KG1 (cell line): ENCODE data around the gene CEP164.

Source experiments
- DNase-seq: peaks from one replicate; lab custom pipeline; 2025; lab: John Stamatoyannopoulos, UW

Gene CEP164

DNA sequence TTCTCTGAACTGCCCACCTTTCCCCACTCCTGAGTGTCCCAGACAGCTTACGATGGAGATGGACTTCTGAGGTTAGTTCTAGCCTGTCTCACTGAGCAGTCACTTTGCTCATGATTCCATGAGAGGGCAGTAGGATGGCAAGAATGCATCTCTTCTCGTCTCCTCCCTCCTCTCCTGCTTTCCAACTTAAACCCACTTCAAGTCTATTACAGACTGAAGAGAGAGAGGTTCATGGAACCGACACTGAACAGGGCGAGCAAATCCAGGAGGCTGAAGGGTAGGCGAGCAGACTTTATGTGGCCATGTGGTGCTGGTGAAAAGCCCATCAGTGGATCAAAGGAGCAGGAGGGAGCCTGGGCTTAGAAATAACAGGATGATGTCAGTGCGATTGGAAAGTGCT is 38.6 kb downstream of the CEP164 start:
- no peak for DNase-seq

DNA sequence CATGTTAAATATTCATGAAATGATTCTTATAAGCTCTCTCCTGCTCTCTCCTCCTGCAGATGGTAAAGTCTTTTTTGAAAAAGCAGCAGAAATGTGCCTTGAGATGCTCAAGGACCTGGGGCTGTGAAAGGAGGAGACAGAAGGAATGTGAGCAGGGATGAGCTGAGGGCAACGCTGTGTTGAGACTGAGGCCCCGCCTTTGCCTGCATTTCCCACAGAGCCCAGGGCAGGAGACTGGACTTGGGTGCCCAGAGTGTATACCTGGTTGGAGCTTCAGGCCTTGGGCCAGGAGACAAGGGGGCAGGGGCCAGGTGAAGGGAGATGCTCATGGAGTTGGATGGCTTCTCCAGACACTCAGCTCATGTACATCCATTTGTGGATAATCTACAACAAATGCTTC is 39.2 kb downstream of the CEP164 start:
- no peak for DNase-seq

DNA sequence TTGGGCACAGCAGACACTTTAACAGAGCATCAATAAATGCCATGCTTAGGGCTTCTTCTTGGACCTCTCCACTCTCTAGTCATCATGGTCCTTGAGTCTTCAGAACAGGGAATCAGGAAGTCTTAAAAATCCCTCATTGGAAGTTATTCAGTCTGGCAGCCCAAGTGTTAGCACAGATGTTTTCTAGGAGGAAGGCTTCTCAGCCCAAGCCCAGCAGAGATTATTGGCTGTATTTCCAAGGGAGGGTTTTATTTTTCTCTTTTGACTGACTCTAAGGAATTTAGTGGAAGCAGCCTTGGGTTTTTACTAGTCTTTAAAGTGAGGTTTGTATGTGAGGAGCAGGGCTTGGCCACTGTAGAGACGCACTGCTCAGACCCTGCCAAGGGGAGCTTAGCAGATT is 41.9 kb downstream of the CEP164 start:
- no peak for DNase-seq

DNA sequence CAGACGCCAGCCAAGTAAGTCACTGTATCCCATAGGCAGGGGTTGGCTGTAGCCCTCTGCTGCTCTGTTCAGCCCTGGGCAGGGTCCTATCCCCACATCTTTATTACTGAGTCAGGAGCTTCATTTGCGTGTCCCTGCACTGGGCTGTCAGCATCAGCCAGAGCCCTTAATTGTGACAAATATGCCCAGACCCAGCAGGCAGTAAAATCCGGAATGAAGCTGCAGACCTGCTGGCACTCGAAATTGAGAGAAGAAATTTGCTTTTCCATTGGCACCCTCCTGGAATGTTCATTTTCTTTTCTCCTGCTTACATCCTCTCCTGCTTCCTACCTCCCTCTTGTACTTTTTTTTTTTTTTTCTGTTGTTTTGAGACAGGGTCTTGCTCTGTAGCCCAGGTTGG is 43.8 kb downstream of the CEP164 start:
- no peak for DNase-seq

DNA sequence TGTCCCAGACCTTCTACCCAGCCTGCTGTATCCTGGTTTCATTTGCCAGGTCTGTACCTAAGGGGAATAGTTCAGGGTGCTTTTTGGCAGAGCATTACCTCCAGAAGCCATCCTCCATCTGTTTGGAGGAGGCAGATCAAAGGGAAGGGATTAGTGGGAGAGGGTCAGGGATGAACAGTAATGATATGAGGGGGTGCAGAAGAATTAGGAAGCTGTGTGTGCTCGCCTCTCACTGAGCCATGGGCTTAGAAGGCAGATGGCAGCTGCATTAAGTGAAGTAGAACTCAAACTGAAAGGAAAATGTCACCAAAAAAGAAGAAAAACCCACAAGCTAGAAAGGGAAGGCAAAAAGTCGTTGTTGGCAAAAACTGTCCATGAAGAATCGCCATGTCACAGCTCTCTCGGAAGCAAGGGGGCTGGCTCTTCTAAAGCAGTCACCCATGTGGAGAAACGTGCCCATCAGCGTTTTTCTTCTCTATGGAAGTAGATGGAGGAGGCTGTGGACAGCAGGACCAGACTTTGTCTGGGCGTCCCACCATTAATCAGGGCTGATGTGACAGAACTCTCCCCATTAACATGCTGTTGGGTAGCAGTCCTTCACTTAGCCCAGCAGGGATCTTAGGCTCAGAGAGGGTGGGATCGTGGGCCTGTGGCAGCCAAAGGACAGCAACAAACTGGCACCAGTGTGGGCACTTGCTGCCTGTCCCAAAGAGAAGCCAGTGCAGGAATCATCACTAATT is 46.8 kb downstream of the CEP164 start:
- DNase-seq = no peak

DNA sequence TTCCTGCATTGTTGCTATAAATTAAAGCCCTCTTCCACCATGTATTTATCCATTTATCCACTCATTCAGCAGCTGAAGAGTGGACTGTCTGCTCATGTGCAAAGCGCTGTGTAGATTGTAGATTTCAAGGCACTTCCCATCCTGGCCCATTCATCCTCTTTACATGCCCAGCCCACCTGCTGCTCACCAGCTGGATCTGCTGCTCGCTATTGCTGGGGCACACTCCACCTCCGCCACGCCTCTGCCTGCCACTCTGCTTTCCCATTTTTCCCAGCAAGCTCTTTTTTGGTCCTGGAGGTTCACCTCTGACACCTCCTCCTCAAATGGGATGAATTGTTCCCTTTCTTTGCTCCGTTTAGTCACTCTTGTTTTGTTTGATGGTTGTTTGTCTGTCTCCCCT is 48.3 kb downstream of the CEP164 start:
- DNase-seq = no peak

DNA sequence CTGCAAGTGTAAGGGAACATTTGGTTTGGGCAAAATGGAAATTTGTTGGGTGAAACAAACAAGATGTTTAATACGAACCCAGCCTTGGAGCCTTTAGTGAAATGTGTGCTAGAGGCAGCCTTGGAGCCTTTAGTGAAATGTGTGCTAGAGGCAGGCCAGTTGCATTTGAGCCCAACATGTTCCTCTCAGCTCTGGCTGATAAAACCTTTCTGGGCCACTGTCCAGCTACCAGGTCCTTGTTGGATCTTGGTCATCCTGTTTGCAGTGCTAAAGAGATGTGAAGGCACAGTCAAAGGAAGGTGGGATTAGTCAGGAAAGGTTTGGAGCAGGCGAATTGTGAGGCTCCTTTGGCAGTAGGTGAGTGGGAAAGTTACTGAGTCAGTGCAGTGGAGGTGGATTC is 48.9 kb downstream of the CEP164 start:
- no peak for DNase-seq

DNA sequence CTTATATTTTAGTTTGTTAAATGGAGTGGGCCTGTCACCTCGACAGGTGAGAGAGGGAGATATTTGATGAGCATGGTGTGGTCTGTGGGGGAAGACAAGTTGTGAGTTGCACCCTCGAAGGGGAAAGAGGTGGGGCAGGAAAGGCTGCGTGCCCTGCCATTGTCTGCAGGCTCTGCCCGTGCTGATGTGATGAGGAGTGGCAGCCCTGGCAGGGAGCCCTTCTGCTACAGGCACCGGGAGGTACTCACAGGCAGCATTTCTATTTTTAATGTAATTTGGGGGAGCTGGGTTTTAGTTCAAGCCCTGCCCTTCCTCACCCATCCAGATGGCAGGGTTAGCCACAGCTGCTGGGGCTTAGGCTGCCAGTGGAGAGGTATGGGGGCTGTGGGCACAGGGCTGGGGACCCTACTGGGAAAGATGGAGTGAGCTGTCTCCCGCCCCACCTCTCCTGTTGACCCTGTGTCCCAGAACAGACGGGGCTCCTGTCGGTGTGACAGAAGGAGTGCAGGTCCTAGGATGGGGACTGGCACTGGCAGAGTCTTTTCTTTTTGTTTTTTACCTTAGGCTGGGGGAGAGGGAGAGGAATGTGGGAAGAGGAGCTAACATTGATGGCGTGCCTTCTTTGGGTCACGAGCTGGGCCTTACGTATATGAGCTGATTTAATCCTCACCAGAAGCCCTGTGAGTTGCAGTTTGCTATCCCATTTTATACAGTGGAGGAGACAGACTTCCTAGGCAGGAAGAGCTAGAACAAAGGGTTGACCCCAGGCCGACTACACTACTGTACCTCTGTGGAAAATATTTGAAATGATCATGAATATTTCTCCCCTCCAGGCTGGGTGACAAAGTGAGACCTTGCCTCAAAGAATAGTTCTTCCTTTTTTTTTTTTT is 51.6 kb downstream of the CEP164 start:
- no peak for DNase-seq

DNA sequence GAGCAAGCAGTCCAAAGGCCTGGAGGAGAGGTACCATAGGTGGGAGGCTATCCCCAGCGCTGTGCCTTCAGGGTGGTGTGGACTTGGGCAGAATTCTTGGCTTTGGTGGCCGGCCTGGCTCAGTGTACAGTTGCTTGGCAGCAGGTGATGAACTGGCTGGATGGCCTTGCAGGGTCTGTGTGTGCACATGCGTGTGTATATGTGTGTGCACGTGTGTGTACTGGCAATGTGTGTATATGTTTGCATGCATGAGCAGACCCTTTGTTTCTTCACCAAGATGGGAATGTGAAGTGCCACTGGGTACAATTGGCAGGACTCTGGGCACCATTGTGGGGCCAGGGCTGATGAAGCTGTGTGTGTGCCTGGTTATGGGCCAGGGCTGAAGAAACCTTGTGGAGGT is 53.0 kb downstream of the CEP164 start:
- DNase-seq = no peak

DNA sequence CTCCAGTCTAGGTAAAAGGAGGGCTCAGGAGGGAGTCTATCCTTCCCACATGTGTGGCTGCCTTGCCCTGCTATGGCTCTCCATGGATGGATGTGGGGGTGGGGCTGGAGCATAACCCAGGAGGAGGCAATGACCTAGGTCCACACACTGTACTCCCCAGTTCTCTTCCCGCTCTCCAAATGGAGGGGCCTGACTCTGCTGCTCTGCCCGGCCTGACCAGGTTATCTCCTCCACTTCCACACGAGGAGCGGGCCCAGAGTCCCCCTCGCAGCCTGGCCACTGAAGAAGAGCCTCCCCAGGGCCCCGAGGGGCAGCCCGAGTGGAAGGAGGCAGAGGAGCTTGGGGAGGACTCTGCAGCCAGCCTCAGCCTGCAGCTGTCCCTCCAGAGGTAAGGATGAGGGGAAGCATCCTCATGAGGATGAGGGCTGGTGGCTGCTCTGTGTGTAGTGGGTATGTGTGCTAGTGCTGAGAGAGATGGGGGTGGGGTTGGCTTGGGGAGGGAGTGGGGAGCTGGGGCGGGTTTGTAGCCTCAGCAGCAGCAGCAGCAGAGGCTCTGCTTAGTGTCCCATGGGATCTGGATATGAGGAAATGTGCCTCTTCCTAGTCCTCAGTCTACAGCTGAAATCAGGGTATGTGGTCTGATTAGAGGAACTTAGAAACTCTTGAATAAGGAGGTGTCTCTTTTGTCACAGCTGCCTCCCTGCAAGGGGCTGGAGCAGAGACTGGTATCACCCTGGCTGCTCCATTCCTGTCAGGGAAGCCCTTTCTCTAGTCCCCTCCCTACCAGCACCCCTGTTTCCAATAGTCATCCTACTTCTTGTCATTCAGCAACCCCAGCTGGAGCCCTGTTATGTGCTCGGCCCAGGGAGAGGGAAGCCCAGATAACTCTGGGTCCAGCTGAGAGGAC is 54.1 kb downstream of the CEP164 start:
- DNase-seq = no peak

DNA sequence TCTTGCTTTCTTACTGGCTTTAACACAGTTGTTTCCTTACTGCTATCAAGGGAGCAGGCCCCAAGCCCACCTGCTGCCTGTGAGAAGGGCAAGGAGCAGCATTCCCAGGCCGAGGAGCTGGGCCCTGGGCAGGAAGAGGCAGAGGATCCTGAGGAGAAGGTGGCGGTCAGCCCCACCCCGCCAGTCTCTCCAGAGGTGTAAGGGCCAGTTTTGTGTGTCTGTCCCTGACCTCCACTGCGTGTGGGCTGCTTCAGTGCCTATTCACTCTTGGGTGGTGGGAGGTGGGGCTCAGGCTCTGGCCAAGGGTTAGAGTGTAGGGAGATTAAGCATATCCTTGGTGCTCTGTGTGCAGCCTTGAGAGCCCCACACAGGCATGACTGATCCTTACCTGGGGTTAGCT is 55.1 kb downstream of the CEP164 start:
- DNase-seq = no peak

DNA sequence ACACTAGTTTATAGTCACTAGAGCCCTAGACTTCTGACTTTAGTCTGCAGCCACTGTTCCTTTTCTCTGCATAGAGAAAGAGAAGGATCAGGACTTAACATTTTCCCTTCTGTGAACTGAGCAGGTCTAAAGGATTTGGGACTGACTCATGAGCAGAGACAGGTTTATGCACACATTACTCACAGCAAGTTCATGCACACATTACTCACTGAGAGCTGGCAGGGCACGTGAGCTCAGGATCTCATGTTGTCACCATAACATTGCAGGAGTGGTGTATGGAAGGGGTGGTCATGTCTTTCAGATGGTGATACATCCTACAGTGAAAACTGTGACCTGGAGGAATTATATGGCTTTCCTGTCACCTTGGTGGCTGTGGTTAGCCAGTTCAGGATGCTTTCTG is 56.4 kb downstream of the CEP164 start:
- DNase-seq = no peak

DNA sequence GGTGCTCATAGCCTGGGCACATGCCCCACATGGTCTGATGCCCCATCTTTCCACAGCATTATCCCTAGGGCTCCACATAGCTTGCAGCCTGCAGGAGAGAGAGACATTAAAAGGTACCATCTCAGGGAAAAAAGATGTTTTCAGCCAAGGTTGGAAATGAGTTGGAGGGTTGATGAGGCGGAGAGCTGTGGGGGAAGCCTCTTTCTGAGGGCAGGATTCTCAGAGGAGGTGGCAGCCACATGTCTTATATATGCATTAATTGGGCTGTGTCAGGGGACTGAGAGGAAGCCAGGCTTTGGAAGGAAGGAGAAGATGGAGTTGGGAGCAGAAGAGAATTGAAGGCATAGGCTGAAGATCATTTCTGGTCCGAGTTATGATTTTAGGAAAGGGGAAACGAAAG is 57.8 kb downstream of the CEP164 start:
- DNase-seq = no peak

DNA sequence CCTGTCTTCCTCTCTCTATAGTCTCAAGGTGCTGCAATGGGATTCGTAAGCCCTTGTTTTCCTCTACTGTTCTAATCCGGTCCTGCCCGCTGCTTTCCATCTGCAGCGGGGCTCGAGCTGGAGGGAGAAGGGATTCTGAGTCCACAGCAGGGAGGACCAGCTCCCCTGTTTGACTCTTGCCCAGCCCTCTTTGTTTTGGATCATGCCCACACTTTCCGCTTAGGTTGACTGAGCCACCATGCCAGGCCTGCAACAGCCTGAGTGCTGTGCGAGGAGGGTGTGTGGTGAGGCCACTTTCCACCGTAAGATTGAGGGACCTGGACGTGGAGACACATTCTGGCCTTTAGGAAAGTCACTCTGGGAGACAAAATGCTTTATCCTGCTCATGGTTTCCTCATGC is 58.3 kb downstream of the CEP164 start:
- no peak for DNase-seq

DNA sequence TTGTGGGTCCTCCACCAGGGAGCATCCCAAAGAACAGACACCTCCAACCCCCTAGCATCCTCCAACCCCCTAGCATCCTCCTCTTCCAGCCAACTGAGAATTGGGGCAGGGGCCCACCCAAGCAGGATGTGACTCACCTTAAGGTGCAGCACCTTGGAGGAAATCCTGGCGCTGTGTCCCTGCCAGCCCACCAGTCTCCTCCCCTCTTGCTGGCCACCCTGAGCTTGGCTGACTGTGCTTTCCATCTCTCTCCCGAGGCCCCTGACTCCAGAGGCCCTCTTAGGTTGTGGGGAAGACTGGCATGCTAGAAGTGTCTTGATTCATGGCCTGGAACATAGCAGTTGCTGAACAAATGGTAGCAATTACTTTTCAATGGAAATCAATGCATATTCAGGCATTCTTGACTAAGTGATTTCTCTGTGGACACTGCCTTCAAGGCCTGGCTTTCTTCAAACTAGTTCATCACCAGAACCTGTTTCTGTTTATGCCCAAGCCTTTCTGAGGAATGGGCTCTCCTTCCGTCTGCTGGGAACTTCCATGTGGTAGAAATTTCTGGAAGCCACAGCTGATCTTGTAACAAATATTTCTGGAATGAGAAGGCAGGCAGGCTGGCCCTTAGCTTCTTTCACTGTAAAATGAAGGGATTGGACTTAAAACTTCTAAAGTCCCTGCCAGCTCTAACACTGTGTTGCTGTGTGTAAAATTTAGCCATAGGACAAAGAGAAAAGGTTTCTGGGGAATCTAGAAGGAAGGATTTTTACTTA is 60.5 kb downstream of the CEP164 start:
- no peak for DNase-seq

DNA sequence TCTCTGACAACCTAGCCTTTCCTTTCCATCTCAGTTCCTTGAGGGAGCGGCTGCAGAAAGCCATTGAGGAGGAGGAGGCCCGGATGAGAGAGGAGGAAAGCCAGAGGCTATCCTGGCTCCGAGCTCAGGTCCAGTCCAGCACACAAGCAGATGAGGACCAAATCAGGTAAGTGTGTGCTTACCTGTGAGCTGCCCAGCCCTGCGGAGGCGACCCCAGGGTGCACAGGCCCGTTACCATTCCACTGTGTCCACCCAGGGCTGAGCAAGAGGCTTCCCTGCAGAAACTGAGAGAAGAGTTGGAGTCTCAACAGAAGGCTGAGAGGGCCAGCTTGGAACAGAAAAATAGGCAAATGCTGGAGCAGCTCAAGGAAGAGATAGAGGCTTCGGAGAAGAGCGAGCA is 63.1 kb downstream of the CEP164 start:
- DNase-seq = no peak

DNA sequence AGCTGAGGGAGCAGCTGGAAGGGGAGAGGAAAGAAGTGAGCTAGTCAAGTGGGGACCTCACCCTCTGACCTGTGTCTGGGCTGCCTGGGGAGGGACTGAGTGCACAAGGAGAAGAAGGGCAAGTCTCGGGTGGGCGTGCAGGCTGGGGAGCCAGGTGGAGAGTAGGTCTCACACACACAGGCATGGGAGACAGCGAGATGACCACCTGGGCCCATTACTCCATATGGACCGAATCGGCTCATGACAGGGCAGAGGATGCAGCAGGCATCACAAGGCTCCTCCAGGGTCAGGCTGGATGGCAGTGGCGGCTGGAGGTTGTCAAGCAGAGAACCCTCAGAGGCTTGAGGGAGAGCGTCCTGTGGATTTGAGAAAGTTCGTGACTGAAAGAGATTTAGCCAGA is 63.5 kb downstream of the CEP164 start:
- no peak for DNase-seq

DNA sequence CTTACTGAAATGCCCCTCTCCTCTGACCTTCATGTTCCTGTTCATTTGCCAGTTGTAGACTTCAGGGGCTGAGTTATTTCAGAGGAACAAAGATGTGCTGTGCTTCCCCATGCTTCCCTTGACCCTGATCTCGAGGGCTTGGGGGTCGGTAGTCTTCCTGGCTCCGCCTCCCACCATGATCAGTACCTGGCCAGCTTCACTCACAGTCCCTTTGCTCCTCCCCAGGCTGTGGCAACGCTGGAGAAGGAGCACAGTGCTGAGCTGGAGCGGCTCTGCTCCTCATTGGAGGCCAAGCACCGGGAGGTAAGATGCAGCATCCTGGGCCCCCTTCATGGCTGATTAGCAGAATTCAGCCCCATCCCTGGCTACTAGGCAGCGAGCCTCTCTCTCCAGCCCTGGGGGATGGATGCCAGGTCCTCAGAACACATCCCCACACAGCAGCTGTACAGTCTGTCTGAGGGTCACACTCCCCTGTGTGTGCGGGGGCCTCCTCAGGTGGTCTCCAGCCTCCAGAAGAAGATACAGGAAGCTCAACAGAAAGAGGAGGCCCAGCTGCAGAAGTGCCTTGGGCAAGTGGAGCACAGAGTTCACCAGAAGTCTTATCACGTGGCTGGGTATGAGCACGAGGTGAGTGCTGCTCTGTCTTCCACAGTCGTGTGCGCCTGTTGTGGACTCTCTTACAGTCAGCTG is 64.5 kb downstream of the CEP164 start:
- no peak for DNase-seq

DNA sequence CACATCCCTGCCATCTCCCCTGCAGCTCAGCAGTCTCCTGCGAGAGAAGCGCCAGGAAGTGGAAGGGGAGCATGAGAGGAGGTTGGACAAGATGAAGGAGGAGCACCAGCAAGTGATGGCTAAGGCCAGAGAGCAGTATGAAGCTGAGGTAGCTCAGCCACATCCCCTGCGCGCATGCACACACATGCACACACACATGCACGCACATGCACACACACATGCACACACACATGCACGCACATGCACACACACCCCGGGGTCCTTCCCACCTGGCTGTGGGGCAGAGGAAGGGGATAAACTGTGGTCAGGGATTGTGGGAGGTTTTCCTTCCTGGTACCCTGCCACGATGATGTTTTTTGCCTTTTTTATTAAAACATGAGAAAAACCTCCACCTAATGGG is 65.3 kb downstream of the CEP164 start:
- no peak for DNase-seq

DNA sequence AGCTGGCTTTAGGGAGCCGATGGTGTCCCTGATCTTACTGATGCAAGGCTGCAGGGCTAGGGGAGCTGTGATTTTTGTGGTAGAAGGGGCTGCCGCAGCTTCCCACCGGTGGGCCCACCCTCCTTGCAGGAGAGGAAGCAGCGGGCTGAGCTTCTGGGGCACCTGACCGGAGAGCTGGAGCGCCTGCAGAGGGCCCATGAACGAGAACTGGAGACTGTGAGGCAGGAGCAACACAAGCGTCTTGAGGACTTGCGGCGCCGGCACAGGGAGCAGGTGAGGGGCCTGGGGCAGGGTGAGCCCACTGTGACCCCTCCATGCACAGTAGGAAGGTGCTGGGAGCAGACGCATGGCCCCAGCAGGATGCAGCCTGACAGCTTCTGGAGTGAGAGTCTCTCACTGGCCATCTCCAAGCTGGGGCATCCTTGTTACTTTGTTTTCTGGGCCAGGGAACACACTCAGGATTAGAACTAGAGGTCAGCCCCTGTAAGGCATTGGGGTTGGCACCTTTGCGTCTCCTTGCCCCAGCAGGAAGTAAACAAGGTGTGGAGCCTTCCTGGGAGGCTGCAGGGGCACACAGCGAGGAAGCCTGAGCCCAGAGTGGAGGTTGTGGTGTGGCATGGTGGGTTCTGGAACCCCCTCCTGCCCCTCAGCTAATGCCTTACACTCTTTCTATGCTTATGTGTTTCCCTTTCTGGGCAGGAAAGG is 66.7 kb downstream of the CEP164 start:
- DNase-seq = no peak

DNA sequence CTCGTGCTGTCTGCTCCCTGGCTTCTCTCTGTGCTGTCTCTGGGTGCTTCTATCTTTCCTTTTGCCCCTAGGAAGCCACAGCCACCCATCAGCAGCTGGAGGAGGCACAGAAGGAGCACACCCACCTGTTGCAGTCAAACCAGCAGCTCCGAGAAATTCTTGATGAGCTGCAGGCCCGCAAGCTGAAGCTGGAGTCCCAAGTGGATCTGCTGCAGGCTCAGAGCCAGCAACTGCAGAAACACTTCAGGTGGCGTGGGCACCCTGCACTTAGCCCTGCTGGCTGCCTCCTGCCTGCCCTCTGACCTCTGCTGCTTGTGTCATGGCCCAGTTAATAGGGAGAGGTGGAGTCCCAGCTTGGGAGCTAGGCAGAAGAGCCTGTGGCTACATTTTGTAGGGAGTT is 67.8 kb downstream of the CEP164 start:
- no peak for DNase-seq
